Renal cortex interstitium (tissue), 11 donors: ENCODE results near the gene GID4. TPM values are rescaled to one million over a fixed set of nuclear protein-coding genes. Genes with fewer than 3 reads are reported as not detected.

ENCODE experiments used
- DNase-seq, 11 donors: peaks; one replicate each; pipeline ENCODE4 v3.0.0-alpha.2; 2013; ENCODE audit warnings: low read depth in 9 of 11, low spot score in 4 of 11; ENCODE audit errors: extremely low read depth in 1 of 11
- polyA plus RNA-seq, 3 donors: library from polyadenylated mRNA; unstranded; fragments of 120-200 nt; gene quantifications; one replicate each; pipeline ENCODE4 v1.2.1, GENCODE V29; 2013; ENCODE audit not compliant: insufficient read length in 3 of 3

Gene GID4
- polyA plus RNA-seq, 3 donors: 12.8 to 15.1 (median 13.3) TPM

DNA sequence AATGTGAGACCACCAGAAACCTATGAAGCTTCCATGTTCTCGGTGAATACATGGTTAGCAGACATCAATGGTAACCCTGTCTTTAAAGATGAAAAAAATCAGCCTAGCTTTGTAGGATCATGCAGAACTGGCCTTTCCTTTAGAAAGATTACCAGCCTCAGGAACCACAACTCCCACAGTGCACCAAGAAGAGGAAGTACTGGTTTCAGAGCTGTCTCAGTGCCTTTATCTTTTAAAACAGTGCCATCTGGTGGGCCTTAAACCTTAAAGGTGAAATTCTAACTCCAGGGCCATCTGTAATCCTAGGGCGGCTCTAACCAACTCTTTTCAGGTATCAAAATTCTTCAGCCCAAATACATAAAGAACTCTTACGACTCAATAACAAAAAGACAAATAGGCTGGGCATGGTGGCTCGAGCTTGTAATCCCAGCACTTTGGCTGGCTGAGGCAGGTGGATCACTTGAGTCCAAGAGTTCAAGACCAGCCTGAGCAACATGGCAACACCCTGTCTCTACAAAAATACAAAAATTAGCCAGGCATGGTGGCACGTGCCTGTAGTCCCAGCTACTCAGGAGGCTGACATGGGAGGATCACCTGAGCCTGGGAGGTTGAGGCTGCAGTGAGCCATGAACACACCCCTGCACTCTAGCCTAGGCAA is 5.6 kb upstream of the GID4 start:
- DNase-seq: peak; percentile 49 to 85 (median 64)

DNA sequence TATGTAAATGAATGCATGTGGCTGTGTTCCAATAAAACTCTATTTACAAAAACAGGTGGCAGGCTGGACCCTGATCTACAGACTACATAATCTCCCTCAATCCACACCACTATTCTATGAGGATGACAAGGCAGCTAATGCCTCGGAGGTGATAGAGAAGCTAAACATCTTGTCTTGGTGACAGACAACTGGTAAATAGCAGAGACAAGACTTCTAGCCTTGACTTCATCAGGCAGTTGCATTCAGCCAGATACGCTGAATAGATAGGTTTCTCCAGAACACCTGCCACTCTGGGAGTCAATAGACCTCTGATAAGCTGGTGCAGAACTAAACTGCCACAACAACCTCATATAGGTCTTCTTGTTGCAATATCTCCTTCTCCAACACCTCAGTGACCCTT is 3.5 kb upstream of the GID4 start:
- no peak for DNase-seq

DNA sequence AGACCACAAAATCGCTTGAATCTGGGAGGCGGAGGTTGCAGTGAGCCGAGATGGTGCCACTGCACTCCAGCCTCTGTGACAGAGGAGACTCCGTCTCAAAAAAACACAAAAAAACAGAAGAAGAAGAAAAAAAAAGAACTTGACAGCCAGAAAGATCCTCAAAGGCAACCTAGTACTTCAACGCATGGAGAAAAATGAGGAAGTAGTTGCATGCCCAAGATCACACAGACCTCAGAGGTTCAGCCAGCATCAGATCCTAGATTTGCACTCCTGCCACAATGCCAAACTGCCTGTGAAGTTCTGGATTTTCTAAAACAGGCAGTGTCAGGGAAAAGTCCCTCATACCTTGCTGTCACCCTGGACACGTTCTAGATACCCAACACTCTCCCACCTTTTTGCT is 1.7 kb upstream of the GID4 start:
- DNase-seq: no peak

DNA sequence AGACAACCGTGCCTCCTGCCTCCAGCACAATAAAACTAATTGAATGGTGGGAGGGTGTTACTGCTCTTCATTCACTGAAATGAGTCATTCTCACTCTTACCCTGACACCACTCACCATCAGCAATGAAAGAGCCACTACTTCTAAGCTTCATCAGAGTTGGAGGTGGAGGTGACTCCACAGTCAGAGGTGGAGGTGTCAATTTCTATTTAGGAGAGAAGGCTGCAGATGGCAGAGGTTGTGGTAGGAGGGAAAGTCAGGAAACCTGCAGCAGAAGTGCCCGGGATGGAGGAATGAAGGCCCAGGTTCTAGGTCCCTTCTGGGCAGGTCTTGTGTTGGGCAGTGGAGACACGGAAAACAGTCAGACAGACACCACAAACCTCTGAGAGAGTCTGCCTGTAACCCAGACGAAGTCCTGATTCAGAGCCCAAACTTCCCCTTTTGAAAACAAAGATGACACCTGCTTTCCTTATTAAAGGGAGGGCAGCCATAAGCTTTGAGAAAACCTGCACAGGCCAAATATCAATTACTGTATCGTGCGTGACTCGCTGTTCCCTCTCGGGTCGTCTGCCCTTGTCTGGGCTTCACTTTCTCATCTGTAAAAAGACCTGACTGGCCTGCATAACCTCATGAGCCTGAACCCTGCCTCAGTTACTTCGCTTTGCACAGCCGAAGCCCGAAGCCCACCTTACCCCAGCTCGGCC is 908 bp upstream of the GID4 start:
- DNase-seq: no peak

DNA sequence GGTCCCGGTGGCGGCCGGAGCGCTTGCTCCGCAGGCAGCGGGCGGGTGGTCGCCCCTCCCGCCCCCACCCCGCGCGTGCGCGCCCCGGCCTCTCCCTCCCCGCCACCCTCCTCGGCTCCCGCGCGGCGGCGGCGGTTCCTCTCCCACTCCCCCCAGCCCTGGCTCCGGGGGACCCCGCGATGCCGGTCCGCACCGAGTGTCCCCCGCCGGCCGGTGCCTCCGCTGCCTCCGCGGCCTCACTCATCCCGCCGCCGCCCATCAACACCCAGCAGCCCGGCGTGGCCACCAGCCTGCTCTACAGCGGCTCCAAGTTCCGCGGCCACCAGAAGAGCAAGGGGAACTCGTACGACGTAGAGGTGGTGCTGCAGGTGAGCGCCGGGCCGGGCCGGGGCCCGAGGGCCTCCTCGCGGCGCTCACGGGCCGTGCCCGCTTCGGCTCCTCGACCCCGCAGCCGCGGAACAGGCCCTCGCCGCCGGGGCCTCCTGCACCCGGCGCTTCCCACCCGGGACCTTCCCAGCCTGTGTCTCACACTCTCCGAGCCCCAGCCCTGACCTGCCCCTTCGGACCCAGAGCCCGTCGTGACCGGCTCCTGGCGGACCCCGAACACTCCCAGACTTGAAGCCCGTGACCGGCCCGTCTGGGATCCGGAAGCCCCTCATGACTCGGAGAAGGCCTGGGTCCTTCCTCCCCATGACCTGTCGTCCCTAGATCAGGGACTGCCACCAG is 490 bp downstream of the GID4 start:
- DNase-seq: peak in 4 of 11 donors; percentile 16 to 32 (median 30)

DNA sequence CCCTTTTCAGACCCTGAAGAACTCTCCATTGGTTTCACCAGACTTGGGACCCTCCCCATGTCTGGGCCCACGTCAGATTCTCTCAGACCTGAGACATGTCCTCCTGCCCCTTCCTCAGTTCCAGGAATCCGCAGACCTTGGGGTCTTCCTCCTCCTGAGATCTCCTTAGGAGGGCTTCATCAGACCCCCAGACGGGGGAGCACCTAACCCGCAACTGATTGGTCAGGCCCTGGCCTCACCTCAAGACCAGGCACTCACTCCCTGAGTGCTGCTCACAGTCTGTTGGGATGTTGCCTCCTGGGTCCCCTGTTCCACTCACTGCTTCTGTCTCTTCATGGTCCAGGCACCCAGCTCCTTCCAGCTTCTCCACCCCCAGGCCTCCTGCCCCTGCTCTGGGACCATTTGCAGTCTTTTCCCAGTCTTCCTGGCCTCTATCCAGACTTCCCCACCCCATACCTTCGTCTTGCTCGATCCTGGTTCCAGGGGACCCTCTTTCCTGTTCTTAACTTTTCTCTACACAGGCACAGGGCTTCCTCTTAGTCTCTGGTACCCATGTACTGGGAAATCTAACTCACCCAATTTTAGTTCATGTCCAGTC is 1.2 kb downstream of the GID4 start:
- no peak for DNase-seq

DNA sequence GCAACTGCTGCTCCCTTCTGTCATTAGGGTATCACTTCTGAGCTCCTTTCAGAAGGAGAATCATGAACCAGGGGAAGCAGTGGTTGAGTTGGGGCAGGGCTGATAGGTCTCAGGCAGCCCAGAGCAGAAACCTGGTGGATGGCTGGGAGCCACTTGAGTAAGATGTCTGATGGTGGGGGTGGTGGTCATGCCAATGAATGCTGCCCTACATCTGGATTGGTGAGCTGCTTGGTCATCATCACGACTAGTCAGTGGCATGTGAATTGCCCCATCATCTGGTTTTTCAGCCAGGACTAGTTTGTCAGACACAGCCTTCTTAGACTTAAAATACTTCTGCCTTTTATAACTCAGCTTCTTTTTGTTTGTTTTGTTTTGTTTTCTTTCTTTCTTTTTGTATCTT is 2.6 kb downstream of the GID4 start:
- DNase-seq: no peak

DNA sequence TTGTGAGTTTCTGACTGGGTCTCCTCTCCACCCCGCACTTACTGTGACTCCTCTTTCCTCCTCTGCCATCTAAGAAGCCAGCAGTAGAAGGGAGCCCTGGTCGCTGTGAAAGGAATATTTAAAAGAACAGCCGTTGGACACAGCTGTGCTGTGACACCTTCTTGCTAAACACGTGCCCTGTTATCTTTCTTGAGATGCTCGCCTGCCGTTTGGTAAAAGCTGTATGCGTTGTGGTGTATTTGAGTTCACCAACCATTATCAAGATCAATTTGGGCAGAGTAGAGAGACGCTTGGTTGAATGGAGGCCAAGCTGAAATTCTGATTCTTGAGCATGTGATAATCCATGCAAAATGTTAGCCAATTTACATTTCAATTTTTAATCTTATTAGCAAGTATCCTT is 3.8 kb downstream of the GID4 start:
- DNase-seq: no peak

DNA sequence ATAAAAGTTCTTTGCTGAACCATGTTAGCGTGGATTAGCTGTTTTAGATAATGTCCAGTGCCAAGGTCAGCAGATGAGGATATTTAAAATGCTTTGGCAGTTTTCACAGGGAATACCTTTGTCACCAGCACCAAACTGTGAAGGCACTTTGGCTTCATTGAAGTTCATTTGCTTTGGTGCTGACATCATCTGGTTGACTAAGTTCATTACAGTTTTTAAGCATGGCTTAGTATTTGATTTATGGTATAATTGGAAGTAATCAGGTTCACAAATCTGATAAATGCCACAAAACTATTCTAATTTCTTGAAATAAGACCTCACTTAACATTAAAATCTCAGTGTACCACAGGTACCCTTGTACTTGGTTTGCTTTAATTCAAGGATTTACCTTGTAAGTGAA is 4.3 kb downstream of the GID4 start:
- DNase-seq: no peak

DNA sequence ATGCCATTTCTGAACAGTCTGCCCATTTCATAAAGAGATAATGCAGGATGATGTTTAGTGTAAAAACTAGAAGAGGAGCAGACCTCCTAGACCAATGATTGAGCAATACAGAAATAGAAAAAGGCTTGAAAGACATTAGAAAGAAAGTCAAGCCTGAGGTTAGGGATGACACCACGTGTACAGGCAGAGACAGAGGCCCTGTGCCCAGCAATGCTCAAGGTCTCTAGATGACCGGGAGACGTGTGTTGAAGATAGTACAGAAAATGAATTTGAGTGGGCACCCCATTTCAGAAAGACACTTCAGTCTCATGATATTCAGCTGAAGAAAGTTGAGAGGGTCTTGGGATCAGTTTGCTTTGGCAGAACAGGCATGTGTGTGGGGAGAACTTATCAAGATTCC is 5.4 kb downstream of the GID4 start:
- no peak for DNase-seq

DNA sequence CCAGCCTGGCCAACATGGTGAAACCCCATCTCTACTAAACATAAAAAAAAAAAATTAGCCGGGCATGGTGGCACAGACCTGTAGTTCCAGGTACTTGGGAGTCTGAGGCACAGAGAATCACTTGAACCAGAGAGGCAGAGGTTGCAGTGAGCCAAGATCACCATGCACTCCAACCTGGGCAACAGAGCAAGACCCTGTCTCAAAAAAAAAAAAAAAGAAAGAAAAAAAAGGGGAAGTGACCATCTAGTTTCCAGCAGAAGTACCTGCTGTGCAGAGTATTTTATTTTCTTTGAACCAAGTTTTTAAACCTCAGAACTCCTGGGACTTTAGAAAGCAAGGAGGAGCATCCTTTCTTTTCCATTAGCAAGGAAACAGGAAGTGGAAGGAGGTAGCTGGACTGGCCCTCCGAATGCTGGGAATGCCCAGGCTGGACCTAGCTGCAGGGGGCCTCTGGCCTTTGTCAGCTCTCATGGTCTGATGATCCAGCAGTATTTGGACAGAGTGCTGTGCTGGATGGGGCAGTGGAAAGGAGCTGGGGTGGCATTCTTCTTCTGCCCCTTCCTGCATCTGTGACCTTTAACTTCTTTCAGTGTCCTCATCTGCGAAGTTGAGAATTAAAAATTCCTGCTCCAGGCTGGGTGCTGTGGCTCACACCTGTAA is 6.6 kb downstream of the GID4 start:
- no peak for DNase-seq

DNA sequence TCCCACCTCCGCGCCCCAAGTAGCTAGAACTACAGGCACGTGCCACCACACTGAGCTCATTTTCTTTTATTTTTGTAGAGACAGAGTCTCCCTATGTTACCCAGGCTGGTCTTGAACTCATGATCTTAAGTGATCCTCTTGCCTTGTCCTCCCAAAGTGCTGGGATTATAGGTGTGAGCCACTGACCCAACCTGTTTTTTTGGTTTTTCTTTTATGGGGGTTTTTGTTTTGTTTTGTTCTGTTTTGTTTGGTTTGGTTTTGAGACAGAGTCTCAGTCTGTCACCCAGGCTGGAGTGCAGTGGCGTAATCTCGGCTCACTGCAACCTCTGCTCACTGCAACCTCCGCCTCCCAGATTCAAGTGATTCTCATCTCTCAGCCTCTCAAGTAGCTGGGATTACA is 16.4 kb downstream of the GID4 start:
- DNase-seq: no peak

DNA sequence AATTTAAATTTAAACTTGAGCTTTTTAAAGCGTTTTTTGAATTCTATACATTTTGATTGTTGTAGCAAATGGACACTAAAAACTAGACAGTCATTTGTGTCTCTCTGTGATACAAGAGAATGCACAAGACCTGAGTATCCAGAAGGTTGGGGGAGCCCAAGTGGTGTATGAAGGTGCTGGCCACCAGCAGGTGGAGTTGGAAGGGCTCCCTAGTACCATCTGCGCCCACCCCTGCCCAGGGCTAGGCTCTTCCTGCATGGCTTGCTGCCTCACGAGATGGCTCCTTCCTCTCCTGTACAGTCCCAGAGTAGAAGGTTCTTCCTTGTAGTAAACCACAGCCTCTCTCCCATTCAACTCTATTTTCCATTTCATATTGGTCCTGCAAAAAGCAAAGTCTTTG is 17.0 kb downstream of the GID4 start:
- DNase-seq: no peak

DNA sequence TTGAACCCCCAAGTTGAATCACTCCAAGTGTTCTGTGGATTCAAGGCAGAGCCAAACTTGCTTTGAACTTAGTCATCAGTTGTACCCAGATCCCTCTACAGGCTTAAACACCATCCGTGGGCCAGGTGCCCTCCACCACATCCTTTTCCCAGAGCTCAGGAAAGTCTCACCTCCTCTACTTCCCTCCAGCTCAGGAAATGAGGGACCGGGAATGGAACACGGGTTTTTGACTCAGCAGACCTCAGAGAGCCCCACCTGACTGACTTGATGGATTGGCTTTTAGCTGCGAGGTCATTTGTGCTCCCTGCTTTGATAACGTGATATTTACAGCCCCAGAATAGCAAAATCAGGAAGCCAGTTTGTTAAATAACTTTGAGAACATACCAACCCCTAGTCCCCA is 20.1 kb downstream of the GID4 start:
- no peak for DNase-seq

DNA sequence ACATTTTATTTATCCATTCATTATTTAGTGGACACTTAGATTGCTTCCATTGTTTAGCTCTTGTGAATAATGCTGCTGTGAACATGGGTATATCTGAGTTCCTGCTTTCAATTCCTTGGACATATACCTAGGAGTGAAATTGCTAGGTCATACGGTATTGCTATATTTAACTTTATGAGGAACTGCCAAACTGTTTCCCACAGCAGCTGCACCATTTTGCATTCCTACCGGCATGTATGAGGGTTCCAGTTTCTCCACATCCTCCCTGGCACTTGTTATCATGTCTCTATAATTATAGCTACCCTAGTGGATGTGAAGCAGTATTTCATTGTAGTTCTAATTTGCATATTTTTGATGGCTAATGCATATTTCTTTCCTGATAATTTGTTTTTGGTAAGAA is 24.8 kb downstream of the GID4 start:
- no peak for DNase-seq

DNA sequence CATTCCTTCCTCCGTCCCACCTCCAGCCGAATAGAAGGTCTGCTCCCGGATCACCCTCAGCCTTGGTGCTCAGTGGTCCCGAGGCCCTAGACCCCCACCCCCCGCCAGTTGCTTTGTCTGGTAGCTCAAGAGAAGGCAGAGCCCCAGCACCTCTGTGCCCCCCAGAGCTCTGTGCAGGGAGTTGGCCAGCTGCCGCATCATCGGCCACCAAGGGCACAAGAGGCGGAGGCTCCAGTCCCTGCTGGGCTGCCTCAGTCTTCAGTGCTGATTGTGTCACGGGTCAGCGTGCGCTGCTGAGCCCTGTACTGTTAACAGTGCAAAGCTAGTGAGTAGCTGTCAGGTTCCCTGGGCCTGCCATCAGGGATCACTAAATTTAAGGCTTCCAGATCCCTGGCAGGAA is 26.3 kb downstream of the GID4 start:
- DNase-seq: no peak

DNA sequence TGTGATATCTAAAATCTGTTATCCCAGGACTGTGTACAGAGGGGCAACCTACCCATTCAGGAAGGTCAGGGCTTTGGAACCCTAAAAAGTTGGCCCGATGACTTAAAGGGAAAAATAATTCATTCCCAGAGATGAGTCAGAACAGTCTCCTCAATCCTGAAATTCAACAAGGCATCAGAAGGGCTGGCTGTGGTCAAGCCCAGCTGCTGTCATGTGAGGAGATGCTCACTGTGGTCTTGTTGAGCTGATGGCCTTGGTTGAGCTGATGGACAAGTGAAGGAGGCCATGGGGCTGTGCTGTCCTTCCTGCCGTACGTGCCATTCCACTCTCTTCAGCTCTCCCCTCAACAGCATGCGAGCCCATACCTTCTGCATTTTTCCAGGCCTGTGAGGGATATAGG is 27.7 kb downstream of the GID4 start:
- no peak for DNase-seq

DNA sequence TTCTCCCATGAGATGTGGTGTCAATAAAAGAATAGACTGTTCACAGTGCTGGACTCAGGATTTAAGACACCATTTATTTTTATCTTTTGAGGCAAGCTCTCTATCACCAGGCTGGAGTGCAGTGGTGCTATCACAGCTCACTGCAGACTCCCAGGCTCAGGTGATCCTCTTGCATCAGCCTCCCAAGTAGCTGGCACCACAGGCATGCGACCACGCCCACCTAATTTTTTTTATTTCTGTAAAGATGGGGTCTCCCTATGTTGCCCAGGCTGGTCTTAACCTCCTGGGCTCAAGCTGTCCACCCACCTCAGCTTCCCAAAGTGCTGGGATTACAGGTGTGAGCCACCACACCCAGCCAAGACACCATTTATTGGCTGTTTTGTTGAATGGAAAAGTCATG is 29.9 kb downstream of the GID4 start:
- DNase-seq: no peak

DNA sequence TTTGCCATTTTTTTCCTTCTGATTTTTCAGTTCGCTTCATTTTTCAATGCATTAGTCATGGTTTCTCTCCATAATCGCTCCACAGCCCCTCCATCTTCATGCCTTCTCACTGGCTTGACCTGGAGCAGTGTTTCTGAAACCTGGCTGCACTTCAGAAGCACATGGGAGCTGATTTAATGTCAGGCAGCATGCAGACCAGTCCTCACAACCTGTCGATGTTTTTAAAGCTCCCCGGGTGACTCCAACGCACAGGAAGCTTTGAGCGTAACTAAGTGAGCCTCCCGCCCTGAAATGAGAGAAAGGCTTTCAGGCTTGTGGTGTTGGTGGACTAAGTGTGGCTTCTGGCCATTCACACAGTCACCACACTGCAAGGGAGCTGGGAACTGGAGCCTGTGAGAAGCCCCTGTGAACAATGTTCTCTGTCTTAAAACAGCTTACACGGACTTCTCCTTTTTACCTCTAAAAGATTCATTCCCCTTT is 31.7 kb downstream of the GID4 start:
- DNase-seq: peak in 8 of 11 donors; percentile 22 to 62 (median 44)
